Measurements from ENCODE around the gene PLEKHA6. TPM values are rescaled to one million over a fixed set of nuclear protein-coding genes. Genes with fewer than 3 reads are reported as not detected.

The PLEKHA6 gene
- polyA plus RNA-seq, 3 donors: 0.08 TPM; not detected in 1

GRCh38 chr1:204318324-204318723, 41.4 kb downstream of the PLEKHA6 start:
- no peak for TF ChIP-seq CTCF (IDR thresholded peaks at IDR 0.05)
- H3K36me3 Mint-ChIP-seq: no peaks in the 10 kb centered on the region
- no peaks in the 10 kb centered on the region for H3K36me3 ChIP-seq (replicated peaks in 1 of 2; ENCODE audit: control insufficient read depth in 1 of 2, insufficient read depth in 2 of 2, low read length in 2 of 2)
- intact Hi-C loops (cut with micrococcal nuclease): no loop called here
- H3K27me3 Mint-ChIP-seq (ENCODE audit: low read depth in 3 of 3): peaks cover 2 to 11% (median 5%) of the 10 kb centered on the region in 3 donors
- no peaks in the 10 kb centered on the region for H3K4me1 Mint-ChIP-seq
- H3K27ac ChIP-seq (ENCODE audit: low read depth in 1 of 2, low read length in 2 of 2): no peak overlapping the region
- no peaks in the 10 kb centered on the region for H3K4me1 ChIP-seq (ENCODE audit: control insufficient read depth in 1 of 2, insufficient read depth in 2 of 2, low read length in 2 of 2)
- no peak for DNase-seq
- no peak overlapping the region for H2AFZ ChIP-seq (ENCODE audit: insufficient read depth, low read depth, low read length, poor library complexity, severe bottlenecking)
- H3K9me3 Mint-ChIP-seq: peaks cover 0 to 2% (median 0%) of the 10 kb centered on the region in 7 donors
- no peaks in the 10 kb centered on the region for H4K20me1 ChIP-seq (ENCODE audit: insufficient read depth, low read length)
- no peak overlapping the region for H3K4me3 ChIP-seq (replicated peaks in 1 of 3; ENCODE audit: low read depth in 2 of 3, low read length in 3 of 3)
- H3K27me3 ChIP-seq (ENCODE audit: control insufficient read depth in 2 of 2, insufficient read depth in 2 of 2, low read length in 2 of 2): no peaks in the 10 kb centered on the region
- 100% methylated on average over 1 of the region's 5 CpGs for WGBS (ENCODE audit: insufficient coverage)
- no peaks in the 10 kb centered on the region for H3K79me2 ChIP-seq (ENCODE audit: insufficient read depth, low read length)
- no peak overlapping the region for H3K4me2 ChIP-seq (replicated peaks; ENCODE audit: extremely low read depth, low read length, poor library complexity, severe bottlenecking)
- no peak overlapping the region for H3K4me3 Mint-ChIP-seq
- H3K9ac ChIP-seq (ENCODE audit: insufficient read depth, low read length, poor library complexity, severe bottlenecking): no peak overlapping the region
- no peak overlapping the region for H3K27ac Mint-ChIP-seq
- no peaks in the 10 kb centered on the region for H3K9me3 ChIP-seq (replicated peaks in 1 of 2; ENCODE audit: control insufficient read depth in 1 of 2, insufficient read depth in 1 of 2, low read length in 2 of 2)

- Histone ChIP-seq H3K27ac (ENCODE audit: low read depth in 1 of 2, low read length in 2 of 2) (no peak overlapping the region), H3K9me3 (replicated peaks in 1 of 2; ENCODE audit: control insufficient read depth in 1 of 2, insufficient read depth in 1 of 2, low read length in 2 of 2) (no peaks in the 10 kb centered on the region), H3K4me1 (ENCODE audit: control insufficient read depth in 1 of 2, insufficient read depth in 2 of 2, low read length in 2 of 2) (no peaks in the 10 kb centered on the region), H3K27me3 (ENCODE audit: control insufficient read depth in 2 of 2, insufficient read depth in 2 of 2, low read length in 2 of 2) (no peaks in the 10 kb centered on the region), H2AFZ (ENCODE audit: insufficient read depth, low read depth, low read length, poor library complexity, severe bottlenecking) (no peak overlapping the region), H3K79me2 (ENCODE audit: insufficient read depth, low read length) (no peaks in the 10 kb centered on the region), H3K9ac (ENCODE audit: insufficient read depth, low read length, poor library complexity, severe bottlenecking) (no peak overlapping the region), H3K36me3 (replicated peaks in 1 of 2; ENCODE audit: control insufficient read depth in 1 of 2, insufficient read depth in 2 of 2, low read length in 2 of 2) (no peaks in the 10 kb centered on the region), H3K4me3 (replicated peaks in 1 of 3; ENCODE audit: low read depth in 2 of 3, low read length in 3 of 3) (no peak overlapping the region), H3K4me2 (replicated peaks; ENCODE audit: extremely low read depth, low read length, poor library complexity, severe bottlenecking) (no peak overlapping the region), H4K20me1 (ENCODE audit: insufficient read depth, low read length) (no peaks in the 10 kb centered on the region)
- Mint-ChIP-seq H3K4me3 (no peak overlapping the region), H3K36me3 (no peaks in the 10 kb centered on the region), H3K27me3 (ENCODE audit: low read depth in 3 of 3) (peaks cover 4 to 11% (median 6%) of the 10 kb centered on the region in 3 donors), H3K4me1 (no peaks in the 10 kb centered on the region), H3K9me3 (peaks cover 0 to 2% (median 0%) of the 10 kb centered on the region in 7 donors), H3K27ac (no peak overlapping the region)
- WGBS (ENCODE audit: insufficient coverage): 88% methylated on average over 4 of the region's 5 CpGs
- DNase-seq: no peak
- intact Hi-C loops (cut with micrococcal nuclease): no loop called here
- no peak for TF ChIP-seq CTCF (IDR thresholded peaks at IDR 0.05)
Measured at GRCh38 chr1:204317170-204317569, 42.6 kb downstream of the PLEKHA6 start.

Data from CD14-positive monocyte (primary cell).